AG09309 (cell line): Measurements from ENCODE around the gene CILP.
"Not testable (repeated sequence)": the region's sequence is repeated elsewhere in the genome, so short reads cannot be mapped to it uniquely, and the experiment has no call there.

Experiments
- DNase-seq: peaks from one replicate; pipeline ENCODE4 v3.0.0-alpha.2; 2010; ENCODE audit warnings: low read depth
- H3K4me3 ChIP-seq: 2 replicates; pipeline ENCODE4 v1.5.1; 2011; ENCODE audit warnings: mild to moderate bottlenecking, low read depth, low read length, moderate library complexity; ENCODE audit not compliant: control insufficient read depth
- CTCF ChIP-seq: IDR thresholded peaks from 2 replicates; pipeline ENCODE4 v1.5.1; 2011; ENCODE audit warnings: mild to moderate bottlenecking, low read depth, low read length, inconsistent platforms; ENCODE audit not compliant: insufficient read depth, control insufficient read depth; ENCODE audit errors: missing control alignments

The CILP gene

GRCh38 chr15:65245096-65245856 is 34.0 kb upstream of the CILP start:
- DNase-seq = peak; percentile 21
- TF ChIP-seq CTCF = no peak
- H3K4me3 ChIP-seq = no peak overlapping the region

- no peak for TF ChIP-seq CTCF
- no peak for DNase-seq
Measured at GRCh38 chr15:65244638-65245037, 33.4 kb upstream of the CILP start.

GRCh38 chr15:65236443-65236842 is 25.2 kb upstream of the CILP start:
- DNase-seq, H3K4me3 ChIP-seq: not testable (repeated sequence)

More at GRCh38 chr15:65244638-65245037, 33.4 kb upstream of the CILP start:
- H3K4me3 ChIP-seq = no peak overlapping the region

GRCh38 chr15:65233696-65234095 is 22.4 kb upstream of the CILP start:
- no peak for TF ChIP-seq CTCF
- no peak for DNase-seq
- no peak overlapping the region for H3K4me3 ChIP-seq

GRCh38 chr15:65232520-65232919 is 21.2 kb upstream of the CILP start:
- no peak for TF ChIP-seq CTCF
- no peak for DNase-seq
- H3K4me3 ChIP-seq = no peak overlapping the region

- no peak for DNase-seq
- TF ChIP-seq CTCF = no peak
Measured at GRCh38 chr15:65231306-65231705, 20.0 kb upstream of the CILP start.

GRCh38 chr15:65226901-65227300 is 15.6 kb upstream of the CILP start:
- not testable (repeated sequence) for DNase-seq, H3K4me3 ChIP-seq

More at GRCh38 chr15:65231306-65231705, 20.0 kb upstream of the CILP start:
- H3K4me3 ChIP-seq = no peak overlapping the region

- no peak overlapping the region for H3K4me3 ChIP-seq
- no peak for DNase-seq
- TF ChIP-seq CTCF = no peak
Measured at GRCh38 chr15:65226221-65226620, 14.9 kb upstream of the CILP start.
